Smooth muscle cell of the brain vasculature (primary cell): ENCODE measurements around the gene E2F1.

ENCODE experiments used
- DNase-seq: peaks from one replicate; pipeline ENCODE4 v3.0.0-alpha.2; 2012; ENCODE audit warnings: low read depth, low spot score

Gene E2F1

DNA sequence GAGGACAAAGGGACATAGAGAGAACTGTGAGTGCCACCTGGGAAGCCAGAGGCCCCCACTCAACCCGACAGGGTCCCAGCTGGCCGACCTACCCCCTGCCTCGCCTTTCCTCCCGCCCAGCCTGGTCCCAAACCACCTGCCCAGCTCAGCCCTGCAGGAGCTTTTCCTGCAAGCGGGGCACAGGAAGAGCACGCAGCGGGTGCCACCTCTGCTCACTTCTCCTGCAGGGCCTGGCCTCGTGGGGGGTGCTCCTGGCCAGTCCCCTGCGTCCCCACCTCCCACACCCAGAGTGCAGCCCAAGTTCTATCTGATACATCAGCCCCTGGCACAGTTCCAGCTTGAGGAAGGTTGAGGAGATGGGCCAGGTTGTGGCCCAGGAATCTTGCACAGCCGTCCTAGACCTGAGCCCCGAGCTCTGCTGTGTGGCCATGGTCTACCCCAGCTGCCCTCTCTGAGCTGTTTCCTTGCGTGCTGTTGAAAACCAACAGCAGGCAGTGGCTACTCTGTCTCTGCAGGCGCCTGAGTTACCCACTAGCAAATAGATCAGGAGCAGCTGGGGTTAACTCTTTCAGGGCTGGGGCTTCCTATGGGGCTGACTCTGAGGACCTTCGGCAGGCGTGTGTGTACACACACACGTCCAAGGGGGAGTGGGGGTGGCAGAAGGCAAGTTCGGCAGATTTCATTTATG lies 13.6 kb downstream of the E2F1 start:
- no peak for DNase-seq

DNA sequence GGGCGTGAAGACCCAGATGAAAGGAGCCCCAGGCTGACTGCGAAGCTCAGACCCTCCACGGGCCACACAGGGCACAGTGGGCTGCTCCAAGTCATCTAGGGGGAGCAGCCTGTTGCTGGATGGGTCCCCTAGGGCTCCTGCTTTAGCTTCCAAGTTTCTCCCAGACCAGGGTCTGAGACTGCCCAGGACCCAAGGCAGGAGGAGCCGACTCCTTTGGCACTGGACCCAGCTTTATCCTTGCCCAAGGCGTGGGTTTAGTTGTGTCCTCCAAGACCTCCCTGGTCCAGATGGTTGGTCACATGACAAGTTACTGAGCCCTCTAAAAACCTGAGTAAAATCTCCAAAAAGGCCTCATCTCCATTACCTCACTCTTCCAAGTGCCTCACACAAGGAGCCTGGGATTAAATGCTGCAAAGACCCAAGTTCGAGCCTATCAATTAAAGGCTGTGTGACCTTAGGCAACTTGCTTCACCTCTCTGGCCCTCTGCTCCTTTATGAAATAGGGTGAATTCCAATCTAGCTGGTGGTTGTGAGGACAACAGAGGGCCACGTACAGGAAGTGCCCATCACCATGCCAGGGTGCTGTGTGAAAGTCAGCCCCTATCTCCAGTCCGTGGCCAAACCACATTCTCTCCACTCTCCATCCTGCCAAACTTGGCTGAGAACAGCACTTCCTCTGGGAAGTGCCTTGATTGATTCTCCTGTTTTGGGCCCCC lies 14.5 kb downstream of the E2F1 start:
- DNase-seq = no peak

DNA sequence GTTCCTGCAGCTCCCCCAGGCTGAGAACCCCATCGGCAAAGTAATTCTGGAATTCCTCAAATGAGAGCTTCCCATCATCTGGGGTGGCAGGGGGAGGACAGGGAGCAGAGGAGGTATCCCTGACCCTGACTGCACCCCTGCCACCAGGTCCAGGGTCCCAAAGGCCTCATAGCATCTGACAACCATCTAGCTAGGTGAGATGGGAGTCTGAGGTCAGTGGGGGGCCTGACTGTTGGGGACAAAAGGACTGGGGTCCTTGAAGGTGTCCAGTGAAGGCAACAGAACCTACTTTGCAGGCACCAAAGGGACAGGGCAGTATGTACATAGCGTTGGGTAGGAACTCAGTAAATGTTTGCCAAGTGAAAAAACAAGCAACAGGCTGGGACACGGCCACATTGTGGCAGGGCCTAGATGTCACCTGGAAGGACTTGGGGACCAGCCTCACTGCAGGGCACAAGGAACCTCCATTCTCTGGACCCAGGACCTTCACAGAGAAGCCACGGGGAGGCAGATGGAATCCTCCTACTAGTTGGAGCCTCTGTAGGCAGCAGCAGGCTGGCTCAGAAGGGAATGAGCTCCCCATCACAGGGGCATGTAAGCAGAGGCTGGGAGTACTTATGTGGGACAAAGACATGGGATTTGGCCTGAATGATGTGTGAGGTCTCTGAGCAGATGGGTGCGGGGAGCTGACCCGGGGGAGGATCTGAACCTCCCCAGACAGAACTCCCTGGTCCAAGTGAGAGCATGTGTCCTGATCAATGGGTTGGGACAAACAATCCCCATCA lies 15.3 kb downstream of the E2F1 start:
- no peak for DNase-seq

DNA sequence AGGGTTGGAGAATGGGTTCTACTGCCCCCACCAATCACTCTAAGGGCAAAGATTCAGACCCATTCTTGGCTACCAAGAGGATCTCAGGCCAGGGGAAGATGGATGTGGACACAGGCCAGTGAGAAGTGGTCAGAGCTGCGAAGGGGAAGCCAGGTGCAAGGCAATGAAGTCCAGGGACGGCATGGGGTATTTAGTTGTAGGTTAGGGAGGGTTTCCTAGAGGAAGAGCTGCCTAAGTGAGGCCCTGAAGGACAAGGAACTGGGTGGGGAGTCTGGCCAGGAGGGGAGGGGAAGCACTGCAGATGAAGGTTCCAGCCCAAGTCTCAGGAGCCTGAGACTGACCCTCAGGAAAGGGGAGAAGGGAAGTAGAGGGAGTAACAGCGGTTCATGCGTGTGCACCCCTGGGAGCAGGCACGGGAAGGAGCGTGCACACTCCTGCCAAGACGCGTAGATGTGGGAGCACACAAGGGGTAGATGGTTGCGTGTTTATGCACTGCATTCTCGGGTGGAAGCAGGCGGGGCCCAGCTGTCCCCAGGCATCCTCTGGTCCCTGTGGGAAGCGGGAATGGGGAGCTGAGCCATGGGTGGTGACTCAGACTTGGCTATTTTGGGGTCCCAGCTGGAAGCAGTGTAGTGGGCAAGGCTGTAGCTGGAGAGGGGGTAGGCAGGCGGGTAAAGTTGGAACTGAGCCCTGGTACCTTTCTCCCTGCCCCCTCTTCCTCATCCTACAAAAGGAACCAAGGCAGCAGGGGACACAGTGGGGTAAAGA lies 16.1 kb downstream of the E2F1 start:
- DNase-seq = no peak

DNA sequence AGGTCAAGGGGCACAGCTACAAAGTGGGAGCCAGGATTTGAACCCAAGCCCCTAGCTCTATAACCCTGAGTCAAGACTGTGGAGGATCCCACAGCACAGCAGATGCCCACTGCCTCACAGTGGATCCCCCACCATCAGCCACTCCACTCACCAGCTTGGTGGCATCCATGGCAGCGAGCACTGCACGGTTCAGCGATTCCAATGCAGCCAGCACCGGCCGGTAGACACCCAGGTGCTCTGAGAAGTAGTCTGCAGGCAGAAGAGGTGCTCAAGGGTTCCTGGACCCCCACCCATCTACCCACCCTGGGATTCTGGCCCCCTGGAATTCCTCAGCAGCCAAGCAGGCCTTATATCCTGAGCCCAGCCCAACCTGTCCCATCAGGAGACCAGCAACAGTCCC lies 17.0 kb downstream of the E2F1 start:
- no peak for DNase-seq

DNA sequence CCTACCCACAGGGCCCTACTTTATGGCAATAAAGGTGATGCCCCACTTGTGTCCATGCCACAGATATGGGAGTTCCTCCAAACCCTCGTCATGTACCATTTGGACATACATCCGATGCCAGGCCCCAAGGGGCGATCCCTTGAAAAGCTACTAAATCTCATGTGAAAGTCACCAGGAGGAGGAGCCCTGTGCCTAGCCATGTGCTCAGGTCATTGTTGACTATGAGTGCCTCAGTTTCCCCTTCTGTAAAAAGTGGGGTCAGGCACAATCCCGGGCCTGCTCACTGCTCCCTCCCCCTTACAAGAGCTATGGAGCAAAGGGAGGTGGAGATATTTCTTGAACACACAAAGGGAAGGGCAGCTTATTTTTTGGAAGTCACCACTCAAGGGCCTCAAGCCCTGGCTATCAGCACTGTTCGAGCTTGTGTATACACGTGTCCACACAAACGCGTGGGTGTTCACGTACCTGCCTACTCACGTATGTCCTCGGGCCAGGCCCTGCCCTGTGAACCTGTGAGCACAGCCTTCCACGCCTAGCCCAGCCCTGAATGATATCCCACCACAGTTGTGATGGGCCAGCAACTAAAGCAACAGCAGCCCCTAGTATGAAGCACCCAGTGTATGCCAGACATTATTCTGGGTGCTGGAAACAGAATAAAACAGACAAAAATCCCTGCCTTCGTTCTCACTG lies 17.6 kb downstream of the E2F1 start:
- no peak for DNase-seq

DNA sequence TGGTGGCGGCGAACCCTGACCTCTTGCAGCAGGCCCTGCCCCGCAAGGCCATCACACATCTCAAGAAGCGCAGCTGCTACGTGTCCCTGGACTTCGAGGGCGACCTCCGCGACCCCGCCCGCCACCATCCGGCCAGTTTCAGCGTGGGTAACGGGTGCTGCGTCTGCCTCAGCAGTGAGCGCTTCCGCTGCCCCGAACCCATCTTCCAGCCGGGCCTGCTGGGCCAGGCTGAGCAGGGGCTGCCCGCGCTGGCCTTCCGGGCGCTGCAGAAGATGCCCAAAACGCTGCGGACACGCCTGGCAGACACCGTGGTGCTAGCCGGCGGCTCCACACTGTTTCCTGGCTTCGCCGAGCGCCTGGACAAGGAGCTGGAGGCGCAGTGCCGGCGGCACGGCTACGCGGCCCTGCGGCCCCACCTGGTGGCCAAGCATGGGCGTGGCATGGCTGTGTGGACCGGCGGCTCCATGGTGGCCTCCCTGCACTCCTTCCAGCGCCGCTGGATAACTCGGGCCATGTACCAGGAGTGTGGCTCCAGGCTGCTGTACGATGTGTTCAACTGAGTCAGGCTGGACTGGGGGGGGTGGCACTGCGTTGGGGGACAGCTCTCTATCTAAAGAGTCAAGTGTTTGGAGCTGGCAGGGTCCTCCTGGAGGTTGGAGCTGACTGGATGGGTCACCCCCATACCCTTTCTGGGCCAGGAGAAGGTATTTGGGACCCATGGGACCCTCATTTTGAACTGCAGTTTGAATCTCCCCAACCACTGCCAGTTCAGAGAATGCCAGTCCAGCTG lies 18.3 kb downstream of the E2F1 start:
- no peak for DNase-seq

DNA sequence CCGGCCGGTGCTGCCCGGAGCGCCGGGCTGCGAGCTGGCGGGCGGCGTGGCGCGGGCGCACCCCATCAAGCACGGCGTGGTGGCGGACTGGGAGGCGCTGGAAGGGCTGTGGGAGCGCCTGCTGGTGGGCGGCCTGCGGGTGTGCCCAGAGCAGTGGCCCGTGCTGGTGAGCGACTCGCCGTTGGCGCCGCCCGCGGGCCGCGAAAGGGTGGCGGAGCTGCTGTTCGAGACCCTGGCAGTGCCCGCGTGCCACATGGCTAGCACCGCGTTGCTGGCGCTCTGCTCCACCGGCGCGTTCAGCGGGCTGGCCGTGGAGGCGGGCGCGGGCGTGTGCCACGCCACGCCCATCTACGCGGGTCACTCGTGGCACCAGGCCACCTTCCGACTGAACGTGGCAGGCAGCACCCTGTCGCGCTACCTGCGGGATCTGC lies 18.9 kb downstream of the E2F1 start:
- DNase-seq = no peak

DNA sequence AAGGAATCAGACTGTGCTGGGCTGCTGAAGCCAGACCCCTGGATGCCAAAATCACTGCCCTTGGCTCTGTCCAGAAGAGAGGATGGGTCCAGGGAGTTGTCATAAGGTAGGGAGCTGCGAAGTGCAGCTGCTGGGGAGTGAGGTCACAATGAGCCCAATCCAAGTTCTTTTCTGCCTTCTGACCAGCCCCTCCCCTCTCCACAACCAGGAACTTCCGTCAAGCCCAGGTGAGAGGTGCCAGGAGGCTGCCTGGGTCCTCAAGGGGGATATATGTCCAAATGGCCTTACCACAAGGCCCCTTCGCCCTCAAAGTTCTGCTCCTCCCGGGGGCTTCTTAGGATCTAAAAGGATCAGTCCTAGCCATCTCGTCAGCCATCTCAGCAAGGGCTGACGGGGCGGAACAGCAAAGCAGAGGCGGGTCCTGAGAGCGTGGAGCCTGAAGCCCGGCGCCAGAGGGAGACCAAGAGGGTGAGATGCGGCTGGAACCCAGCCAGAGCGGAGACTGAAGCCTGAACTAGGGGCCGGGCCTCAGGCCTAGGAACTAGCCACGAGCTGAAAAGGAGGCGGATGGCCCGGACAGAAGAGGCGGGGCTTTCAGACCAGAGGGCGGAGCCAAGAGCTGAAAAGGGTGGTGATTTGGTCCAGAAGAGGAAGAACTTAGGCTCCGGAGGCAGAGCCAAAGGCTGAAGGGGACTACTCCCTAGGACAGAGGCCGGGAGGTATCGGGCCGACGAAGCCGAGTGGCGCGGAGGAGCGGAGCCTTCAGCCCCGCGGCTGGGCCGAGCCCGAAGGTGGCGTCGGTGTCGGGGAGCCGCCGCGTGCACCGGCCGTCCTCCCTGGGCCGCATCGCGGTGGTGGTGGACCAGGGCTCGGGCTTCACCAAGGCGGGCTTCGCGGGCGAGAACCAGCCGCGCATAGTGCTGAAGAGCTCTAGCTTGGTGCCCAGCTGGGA lies 19.6 kb downstream of the E2F1 start, which contains the start of gene ACTL10:
ACTL10 (plus strand) TSS at position 651 of the 952 bp plus-strand sequence. CDS start 555 bp downstream, outside the sequence.
- DNase-seq = peak; percentile 97

DNA sequence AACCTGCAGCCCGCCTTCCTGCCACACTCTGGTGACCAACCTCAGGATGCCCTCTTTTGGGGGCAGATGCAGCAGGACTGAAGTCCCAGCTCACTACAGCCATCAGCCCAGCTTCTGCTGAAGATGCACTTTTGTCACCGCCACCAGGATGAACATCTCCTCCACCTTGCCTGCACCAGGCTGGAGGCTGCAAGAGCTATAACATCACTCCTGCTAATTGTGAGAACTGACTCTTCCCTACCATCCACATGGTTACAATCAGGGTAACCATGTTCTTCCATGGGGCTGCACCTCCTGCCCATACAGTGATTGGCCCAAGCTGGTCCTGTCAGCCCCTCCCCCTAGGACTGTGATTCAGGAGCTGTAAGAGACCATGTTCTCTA lies 21.4 kb downstream of the E2F1 start:
- DNase-seq = no peak

DNA sequence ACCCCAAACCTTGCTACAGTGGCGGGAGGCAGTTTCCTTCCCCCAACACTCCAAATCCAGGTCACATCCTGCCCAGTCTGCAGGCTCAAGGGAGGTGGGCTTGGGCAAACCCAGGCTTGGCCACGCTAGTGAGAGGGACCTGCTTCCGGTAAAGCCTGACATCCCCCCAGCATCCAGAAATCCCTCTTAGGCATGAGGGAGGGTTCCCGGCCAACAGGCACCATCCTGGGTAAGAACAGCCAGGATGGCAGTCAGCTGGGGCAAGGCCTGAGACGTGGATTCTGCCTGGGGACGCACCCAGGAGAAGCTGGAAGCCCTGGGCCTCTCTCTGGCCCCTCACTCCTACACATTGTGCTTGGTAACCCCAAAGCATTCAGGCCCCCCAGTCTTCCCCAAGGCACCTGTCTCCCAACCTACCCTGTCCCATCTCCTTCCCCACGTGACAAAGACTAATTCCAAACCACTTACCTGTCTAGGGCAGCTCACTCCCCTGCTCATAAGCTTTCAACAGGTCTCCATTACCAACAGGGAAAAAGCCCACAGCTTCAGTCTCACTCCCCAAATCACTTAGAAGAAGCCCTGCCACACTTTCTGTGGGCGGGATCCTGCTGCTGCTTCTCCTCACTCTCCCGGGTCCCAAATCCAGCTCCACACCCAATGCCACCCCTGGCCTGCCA lies 22.0 kb downstream of the E2F1 start:
- DNase-seq = no peak

DNA sequence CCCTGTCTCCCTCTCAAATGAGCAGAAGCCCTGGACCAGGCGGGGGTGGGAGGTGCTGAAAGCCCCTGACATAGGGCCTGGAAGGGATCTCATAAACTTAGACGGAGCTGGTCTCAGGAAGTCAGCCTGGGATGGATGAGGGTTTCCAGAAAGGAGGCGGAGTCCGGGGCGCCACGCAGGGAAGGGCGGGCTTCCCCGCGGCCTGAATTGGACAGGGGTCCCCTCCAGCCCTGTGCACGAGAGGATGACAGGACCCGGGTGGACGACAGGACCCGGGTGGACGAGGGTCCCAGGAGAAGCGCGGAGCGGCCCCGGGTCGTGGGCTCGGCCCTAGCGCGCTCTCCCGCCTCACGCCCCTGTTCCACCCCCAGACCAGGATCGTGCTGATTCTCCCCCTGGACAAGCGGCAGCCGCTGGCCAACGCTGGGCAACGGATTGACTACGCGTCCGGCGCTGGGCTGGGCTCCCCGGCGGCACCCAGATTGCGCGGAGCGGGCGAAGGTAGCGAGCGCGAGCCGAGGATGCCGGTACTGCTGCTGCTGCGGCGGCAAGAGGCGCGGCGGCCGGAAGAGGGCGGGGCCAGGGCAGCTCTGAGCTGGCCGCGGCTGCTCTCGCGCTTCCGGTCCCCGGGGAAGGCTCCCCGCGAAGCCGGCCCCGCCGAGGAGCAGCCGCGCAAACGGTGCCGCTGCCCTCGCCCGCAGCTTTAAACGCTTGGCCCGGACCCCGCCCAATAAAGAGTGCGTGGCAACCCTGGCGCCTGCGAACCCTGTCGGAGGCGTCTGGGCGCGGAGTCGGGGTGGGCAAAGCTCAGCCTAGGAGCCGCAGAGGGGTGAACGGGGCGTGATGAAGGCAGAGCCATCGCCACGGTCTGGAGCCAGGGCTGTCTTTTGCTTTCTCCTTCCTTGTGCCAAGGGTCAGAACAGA lies 22.8 kb downstream of the E2F1 start:
- no peak for DNase-seq

DNA sequence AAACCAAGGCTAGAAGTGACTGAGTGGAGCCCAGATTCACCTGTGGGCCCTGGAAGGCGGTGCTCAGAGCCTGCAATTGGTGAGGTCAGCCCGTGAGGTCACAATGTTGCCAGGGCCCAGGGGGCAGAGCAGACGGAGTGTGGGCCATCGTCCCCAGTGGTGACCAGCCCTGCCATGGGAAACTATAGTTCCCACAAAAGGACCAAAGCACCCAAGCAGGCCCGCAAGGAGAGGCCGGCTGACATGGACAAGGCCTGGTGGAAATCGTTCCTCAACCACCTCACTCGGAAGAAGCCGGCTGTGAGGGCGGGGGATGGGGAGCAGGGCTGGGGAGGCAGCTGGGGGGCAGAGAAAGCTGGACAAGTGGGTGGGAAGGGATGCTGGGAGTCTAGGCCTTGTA lies 24.0 kb downstream of the E2F1 start, which contains the start of gene C20orf144:
C20orf144 (plus strand) TSS at position 156 of the 400 bp plus-strand sequence; CDS start at position 175, 19 bp downstream.
- no peak for DNase-seq

DNA sequence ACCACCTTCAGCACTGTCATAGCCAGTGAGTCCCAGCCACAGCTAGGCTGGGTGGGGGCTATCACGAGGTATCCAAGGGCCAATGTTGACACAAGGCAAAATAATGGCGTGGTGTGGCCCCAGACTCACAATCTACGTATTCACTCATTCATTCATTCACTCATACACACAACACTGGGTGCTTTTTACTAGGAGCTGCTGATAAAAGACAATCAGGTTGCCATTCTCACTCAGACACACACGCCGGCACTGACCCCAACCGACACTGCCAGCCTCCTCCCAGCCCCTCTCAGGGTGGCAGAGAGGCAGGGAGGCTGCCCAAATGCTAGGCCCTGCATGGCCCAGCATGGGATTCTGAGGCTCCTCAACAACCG lies 25.5 kb downstream of the E2F1 start:
- no peak for DNase-seq

DNA sequence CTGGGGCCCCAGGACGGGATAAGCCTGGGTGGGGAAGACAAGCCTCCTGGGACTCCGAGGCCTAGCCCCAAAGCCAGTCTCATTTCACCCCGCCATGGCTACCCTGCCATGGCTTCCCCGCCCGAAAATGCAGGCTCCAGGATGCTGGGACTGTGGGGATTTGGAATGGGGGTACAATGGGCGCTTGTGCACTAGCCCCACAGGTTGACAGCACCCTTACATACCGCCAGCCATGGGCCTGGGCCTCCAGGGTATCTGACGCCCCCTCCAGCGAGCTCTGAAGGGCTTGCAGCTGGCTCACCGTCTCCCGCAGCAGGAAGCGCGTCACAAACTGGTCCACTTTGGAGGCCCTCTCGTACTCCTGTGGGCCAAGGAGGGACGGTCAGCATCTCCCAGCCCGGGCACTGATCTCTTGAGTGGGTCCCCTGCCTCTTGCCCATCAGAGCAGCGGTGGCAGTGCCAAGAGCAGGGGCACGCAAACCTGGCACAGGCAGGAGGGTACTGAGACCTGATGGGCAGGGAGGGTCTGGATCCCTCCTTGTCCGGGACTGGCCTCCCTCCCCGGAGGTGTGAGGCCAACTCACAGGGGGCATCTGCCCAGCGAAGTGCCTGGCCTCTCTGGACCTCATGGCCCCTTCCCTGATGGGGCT lies 26.0 kb downstream of the E2F1 start:
- no peak for DNase-seq

DNA sequence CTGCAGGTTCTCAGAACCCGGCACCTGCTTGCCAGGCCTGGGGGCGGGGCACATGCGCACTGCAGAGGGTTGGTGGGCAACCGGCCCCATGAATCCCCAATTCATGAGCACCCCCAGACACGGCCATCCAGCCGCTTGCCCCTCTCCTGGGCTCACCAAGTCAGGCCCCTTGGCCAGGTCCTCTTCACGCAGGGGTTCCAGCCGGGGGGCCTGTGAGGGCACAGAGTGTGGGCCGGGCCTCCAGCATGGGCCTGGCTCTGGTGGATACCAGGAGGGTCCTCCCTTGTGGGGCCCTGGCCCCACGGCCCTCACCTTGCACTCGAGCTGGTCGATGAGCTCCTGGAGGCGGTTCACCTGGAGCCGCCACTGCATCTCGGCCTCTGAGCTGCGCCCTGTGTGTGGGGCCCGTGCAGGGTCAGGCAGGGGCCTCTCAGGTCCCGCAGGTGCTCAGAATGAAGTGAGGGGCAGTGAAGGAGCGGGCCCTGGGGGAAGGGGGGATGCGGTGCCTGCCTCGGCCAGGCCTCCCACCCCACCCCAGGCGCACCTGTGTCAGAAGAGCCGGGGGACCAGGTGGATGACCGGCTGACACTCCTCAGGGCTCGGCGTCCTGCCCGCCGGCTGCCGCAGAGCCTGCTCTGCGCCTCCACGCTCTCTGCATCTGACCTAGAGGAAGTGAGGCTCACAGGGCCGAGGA lies 26.7 kb downstream of the E2F1 start:
- DNase-seq = no peak
